Fibroblast of lung (primary cell): ENCODE results near the gene MAML2.

ENCODE experiments used
- EZH2 ChIP-seq: IDR thresholded peaks from 2 replicates; pipeline ENCODE4 v1.5.1; 2012; ENCODE audit warnings: low read length, control low read depth, mild to moderate bottlenecking; ENCODE audit errors: missing control alignments
- TF ChIP-seq, protein P1 (sequence below), 2 donors: IDR thresholded peaks in 1 of 2; conservative IDR thresholded peaks in 1 of 2; 1 replicate in 1 of 2; 2 replicates in 1 of 2; pipeline ENCODE4 v1.5.1; 2011 to 2012; ENCODE audit warnings: low read length in 2 of 2, control low read depth in 1 of 2, inconsistent platforms in 1 of 2, low read depth in 1 of 2, mild to moderate bottlenecking in 1 of 2

- TF ChIP-seq, protein P1, sequence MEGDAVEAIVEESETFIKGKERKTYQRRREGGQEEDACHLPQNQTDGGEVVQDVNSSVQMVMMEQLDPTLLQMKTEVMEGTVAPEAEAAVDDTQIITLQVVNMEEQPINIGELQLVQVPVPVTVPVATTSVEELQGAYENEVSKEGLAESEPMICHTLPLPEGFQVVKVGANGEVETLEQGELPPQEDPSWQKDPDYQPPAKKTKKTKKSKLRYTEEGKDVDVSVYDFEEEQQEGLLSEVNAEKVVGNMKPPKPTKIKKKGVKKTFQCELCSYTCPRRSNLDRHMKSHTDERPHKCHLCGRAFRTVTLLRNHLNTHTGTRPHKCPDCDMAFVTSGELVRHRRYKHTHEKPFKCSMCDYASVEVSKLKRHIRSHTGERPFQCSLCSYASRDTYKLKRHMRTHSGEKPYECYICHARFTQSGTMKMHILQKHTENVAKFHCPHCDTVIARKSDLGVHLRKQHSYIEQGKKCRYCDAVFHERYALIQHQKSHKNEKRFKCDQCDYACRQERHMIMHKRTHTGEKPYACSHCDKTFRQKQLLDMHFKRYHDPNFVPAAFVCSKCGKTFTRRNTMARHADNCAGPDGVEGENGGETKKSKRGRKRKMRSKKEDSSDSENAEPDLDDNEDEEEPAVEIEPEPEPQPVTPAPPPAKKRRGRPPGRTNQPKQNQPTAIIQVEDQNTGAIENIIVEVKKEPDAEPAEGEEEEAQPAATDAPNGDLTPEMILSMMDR (conservative IDR thresholded peaks at IDR 0.05 in 1 of 2, IDR thresholded peaks at IDR 0.05 in 1 of 2; ENCODE audit: low read depth in 1 of 2, low read length in 2 of 2) = no peak
- no peak for TF ChIP-seq EZH2
Observed at GRCh38 chr11:96035740-96036078, 307.3 kb downstream of the MAML2 start.
